HG03159 (cell line): ENCODE measurements around the gene C1orf159.

Experiments
- ATAC-seq: cut with Tn5 transposase; IDR thresholded peaks from one replicate; pipeline ENCODE4 v1.9.1; 2021; ENCODE audit warnings: mild to moderate bottlenecking, moderate library complexity; ENCODE audit not compliant: unreplicated experiment

Gene C1orf159

DNA sequence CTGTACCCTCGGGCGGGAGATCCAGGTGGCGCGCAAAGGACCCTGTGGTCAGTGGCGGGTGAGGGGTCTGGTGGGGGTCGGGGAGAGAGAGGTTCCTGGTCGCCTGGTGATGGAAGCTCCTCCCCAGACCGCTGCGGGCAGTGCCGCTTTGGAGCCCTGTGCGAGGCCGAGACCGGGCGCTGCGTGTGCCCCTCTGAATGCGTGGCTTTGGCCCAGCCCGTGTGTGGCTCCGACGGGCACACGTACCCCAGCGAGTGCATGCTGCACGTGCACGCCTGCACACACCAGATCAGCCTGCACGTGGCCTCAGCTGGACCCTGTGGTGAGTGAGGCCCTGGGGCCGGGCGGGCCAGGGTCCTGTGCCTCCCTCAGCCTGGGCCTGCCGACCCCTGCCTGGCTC is 72.5 kb downstream of the C1orf159 start:
- ATAC-seq: no peak

DNA sequence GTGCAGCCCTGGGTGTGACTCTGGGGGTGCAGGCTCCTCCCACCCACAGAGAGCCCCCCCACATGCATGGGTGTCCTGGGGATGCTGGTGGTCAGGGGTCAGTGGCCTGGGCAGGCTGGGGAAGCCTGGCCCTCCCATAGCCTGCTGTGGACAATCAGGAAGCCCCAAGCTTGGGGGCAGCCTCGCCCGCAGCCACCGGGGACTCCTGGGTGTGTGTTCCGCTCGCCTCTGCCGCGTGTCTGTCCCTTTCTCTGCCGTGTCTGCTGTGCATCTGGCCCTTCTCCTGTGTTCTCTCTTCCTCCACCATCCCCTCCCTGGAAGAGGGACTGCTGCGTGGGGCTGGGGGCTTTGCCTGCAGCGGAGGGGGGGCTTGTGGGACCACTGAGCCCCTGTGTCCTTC is 73.1 kb downstream of the C1orf159 start:
- no peak for ATAC-seq

DNA sequence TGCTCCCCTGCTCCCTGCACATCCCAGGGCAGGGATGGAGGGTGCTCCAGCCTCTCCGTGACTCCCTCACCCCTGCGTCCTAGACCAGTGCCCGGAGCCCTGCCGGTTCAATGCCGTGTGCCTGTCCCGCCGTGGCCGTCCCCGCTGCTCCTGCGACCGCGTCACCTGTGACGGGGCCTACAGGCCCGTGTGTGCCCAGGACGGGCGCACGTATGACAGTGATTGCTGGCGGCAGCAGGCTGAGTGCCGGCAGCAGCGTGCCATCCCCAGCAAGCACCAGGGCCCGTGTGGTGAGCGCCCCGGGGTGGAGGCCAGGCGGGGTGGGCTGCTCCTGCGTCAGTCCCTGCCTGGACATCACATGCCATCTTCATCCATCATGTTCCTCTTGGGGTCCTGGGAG is 74.0 kb downstream of the C1orf159 start:
- ATAC-seq: no peak

DNA sequence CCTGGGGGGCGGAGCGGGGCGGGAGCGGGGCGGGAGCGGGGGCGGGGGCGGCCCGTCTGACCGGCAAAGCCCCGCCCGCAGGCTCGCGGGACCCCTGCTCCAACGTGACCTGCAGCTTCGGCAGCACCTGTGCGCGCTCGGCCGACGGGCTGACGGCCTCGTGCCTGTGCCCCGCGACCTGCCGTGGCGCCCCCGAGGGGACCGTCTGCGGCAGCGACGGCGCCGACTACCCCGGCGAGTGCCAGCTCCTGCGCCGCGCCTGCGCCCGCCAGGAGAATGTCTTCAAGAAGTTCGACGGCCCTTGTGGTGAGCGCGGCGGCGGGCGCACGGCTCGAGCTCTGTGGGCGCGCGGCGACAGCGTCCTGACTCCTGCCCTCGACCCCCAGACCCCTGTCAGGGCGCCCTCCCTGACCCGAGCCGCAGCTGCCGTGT is 74.8 kb downstream of the C1orf159 start:
- ATAC-seq: no peak

DNA sequence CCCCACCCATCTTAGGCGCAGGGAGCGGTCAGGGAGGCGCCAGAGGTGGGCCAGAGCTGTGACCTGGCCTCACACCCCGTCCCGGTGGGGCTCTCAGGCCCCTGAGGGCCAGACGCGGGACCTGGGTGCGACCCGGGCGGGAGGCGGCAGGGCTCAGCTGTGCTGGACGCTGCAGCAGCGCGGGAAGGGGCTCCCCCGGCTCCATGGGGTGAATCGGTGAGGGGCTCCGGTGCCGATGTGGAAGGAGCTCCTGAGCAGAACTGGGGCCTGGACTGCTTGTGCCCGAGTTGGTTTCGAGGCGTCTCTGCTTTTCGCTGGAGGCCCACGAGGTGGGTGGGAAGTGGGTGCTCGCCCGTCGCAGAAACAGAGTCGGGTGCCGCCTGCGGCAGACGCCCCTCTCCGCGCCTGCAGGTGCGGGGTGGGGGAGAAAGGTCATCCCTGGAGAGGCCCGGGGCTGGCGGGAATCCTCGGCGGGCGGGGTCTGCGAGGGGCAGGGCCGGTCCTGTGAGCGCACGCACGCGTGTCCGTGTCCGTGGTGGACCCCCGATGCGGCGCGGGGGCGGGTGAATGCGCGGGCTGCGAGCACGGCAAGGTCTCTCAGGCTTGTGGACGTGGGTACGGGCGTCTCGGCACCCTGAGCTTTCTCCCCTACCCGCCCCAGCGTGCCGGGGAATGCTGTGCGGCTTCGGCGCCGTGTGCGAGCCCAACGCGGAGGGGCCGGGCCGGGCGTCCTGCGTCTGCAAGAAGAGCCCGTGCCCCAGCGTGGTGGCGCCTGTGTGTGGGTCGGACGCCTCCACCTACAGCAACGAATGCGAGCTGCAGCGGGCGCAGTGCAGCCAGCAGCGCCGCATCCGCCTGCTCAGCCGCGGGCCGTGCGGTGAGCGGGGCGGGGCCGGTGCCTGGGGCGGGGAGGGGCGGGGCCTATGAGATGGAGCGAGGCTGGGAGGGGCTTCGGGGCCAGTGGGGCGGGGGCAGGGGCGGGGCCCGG is 75.6 kb downstream of the C1orf159 start:
- peak; percentile 51 for ATAC-seq

DNA sequence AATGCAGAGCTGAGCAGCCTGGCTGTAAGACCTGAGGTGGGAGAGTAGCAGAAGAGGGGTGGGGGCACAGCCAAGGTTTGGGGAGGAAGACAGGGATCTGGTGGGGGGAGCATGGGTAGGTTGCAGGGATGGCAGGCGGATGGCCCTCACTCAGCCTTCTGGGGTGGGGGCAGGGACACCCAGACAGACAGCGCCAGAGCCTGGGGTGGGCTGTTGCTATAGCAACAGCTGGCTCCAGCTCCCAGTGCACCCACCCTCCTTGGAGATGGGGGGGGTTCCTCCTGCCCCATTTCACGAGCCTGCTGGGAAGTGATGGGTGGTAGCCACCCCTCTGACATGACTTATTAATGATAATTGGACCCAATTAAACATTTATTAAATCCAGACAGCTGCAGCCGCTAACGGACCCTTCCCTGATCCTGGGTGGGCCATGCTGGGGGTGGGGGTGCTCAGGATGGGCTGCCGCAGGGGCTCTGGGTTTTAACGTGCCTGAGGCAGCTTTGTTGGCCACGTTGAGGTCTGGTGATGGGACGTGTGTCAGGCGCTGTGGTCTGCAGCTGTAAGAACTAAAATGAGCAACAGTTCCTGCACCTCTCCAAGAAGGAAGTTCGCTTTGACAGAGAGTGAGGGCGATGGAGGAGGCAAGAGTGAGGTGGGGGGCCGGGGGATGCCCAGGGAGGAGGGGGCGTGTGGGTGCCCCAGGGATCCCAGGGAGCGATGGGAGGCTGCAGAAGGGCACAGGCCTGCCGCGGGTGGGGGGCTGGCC is 76.6 kb downstream of the C1orf159 start:
- no peak for ATAC-seq

DNA sequence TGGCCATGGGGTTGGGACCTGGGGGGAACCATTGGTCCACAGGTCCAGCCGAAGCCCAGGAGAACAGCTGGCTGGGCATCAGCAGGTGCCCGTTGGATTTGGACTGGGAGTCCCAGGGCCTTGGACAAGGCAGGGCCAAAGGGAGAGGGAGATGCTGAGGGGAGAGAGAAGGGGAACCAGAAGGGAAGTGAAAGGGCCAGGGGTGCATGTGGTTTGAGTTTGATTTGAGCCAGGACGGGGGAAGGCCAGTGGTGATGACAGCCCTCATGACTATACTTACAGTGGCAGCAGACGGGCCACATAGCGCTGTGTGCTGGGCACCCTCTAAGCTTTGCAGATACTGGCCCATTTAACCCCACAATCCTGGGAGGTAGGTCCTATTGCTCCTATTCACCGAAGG is 77.2 kb downstream of the C1orf159 start:
- peak; percentile 46 for ATAC-seq

DNA sequence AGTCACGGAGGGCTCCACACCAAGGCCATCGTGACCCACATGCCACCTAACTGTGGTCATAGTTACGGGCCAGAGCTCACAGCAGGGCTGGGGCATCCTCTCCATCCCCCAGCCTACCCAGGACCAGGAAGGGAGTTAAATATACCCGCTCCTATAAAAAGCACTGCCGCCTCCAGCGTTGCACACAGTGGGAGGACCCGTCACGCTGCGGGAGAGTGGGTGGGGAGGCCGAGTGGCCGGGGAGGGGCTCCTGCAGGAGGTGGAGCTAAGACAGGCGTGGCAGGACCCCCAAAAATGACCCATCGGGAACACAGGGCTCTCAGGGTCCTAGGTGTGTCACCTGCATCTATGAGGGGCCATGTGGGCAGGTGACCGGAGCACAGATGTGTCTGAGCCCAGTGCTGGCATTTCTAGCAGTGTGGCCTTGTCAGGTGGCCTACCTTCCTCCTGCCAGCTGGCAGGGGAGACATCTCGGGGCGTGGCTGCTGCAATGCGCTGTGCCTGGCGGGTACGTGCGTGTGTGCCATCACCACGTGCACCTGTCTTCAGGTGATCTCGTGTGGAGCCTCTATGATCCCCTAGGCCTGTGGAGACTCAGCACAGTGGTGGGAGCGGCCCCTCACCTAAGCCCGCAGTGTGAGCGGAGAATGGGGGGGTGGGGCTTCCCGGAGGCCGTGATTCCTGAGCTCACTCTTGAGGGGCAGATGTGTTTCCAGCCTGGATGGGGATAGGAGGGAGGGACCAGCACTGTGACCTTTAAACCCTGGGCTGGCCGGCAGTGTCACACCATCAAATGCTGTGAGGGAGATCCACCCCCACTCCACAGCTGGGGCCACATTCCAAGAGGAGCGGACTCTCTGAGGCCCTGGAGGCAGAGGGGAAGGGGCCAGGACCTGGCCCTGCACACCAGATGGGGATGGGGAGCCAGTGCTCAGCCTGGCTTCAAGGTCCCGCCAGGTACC is 78.2 kb downstream of the C1orf159 start:
- ATAC-seq: no peak

DNA sequence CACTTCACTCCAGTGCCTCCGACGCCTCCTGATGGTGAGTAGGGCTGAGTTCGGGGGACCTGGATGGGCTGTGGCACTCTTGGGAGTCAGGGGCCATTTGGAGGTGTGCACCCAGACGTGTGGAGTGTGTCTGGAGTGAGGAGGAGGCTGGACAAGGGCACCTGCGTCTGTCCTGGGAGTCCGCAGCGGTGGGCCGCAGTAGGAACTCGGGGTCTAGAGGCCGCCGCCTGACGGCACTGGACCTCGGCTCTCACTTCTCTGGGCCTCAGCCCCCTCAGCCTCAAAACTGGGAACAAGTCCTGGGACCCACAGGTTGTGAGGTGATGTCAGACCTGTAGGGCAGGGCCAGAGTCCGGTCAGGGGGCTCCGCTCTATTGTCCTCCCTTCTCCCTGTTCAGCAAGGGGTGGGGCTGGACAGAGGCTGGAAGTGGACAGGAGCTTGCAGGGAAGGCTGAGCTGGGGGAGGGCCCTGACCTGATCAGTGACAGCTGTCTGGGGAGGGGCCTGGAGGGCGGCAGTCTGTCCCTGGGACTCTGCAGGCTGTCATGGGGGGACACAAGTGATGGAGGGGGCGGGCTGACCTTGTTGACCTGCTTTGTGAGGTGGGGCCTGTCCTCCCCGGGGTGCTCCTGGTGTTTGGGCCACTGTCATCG is 80.5 kb downstream of the C1orf159 start:
- no peak for ATAC-seq

DNA sequence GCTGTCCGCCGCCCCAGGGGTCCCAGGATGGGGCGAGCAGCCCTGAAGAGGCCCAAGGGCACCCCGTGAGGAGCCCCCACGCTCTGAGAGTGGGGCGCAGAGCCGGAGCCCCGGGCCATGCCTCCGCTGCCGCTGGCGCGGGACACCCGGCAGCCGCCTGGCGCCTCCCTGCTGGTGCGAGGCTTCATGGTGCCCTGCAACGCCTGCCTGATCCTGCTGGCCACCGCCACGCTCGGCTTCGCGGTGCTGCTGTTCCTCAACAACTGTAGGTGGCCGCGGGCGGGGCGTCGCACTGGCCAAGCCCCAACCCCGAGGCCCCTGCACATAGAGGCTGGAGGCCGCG is 81.5 kb downstream of the C1orf159 start:
- no peak for ATAC-seq

DNA sequence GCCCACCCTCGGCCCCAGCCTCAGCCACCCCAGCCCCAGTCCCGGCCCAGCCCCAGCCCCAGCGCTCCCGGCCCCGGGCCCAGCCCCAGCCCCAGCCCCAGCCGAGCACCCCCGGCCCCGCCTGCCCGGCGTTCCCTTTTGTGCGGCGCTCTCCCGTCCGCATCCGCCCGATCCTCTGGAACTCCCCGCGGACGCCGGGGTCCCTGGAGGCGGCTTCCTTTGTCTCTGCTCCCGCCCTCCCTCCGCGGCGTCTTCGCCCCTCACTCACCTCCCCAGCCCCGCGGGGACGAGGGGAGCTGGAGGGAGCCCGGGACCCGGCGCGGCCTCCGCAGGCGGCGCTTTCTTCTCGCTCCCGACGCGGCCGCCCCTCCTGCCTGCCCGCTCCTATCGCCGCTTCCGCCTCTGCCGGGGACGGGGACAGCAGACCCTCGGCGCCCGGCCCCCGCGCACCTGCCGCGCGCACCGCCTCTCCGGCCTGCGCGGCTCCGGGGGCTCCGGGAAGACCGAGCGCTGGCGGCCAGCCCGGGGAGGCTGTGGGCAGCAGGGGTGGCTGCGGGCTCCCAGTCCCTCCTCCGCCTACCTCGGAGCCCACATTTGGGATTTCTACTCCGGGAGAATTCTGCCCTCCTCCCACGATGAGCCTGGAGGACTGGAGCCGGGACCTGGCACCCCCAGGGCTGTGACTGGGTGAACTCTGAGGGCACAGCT is 82.0 kb downstream of the C1orf159 start:
- ATAC-seq: no peak

DNA sequence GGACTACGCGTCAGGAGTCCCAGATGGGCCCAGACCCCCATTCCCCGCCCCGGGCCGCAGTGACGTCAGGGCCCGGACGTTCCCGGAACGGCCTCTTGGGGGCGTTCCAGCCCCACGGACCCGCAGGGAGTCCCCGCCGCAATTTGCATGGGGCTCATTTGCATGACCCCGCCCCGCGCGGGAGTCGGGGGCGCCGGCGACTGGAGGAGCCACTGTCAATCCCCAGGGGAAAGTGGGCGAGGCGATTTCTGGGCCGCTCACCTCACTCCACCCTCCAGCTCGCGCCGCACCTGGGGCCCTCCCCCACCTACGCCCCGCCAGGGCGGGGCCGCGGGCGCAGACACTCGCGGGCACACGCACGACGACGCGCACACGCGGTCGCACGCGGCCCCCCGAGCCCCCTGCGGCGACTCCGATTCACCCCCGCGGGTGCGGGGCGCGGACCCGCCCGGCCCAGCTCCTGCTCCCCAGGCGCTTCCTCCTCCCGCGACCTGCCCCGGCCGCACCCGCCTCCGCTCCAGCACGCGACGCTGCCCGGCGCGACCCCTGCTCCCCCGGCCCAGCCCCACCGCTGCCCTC is 82.8 kb downstream of the C1orf159 start:
- peak; percentile 76 for ATAC-seq

DNA sequence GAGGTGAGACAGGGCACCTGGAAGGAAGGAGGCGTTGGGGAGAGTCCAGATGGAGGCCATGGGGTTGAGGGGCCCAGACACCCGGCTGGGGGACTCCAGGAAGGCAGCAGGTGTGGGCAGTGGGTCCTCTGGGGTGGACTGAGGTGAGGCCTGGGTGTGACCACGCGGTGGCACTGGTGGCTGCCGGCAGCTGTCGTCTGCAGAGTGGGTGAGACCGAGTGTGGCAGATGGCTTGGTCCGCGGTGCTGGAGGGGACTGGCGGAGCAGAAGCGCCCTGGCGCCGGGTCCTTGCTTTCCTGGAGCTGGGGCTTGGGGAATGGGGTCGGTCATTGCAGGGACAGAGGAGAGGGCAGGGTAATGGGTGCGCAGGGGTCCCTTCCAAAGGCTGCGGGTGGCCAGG is 83.5 kb downstream of the C1orf159 start:
- ATAC-seq: peak; percentile 2
